Measurements from ENCODE around the gene C1orf167.

DNA sequence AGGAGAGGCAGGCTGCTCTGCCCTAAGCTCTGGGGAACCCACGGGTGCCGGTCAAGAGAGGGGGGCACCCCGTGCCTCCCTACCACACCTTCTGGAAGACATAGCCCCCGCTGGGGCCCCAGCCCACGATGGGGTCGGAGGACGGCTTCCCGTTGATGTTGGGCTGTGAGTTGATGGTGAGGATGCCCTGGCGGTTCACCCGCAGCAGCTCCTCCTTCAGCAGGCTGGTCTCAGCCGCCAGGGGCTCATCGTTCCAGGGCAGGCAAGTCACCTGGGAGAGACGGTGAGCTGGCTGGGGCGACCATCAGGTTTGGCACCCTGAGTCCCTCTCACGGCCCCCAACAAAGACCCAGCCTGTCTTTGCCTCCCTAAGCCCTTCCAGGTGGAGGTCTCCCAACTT is 31.8 kb downstream of the C1orf167 start:
- TF ChIP-seq, protein P1, sequence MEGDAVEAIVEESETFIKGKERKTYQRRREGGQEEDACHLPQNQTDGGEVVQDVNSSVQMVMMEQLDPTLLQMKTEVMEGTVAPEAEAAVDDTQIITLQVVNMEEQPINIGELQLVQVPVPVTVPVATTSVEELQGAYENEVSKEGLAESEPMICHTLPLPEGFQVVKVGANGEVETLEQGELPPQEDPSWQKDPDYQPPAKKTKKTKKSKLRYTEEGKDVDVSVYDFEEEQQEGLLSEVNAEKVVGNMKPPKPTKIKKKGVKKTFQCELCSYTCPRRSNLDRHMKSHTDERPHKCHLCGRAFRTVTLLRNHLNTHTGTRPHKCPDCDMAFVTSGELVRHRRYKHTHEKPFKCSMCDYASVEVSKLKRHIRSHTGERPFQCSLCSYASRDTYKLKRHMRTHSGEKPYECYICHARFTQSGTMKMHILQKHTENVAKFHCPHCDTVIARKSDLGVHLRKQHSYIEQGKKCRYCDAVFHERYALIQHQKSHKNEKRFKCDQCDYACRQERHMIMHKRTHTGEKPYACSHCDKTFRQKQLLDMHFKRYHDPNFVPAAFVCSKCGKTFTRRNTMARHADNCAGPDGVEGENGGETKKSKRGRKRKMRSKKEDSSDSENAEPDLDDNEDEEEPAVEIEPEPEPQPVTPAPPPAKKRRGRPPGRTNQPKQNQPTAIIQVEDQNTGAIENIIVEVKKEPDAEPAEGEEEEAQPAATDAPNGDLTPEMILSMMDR (conservative IDR thresholded peaks at IDR 0.05; ENCODE audit: low read depth, low read length): no peak
- TF ChIP-seq EZH2 (IDR thresholded peaks at IDR 0.05; ENCODE audit: low read length, unreplicated experiment): no peak

Data from PC-3 (cell line).